ENCODE measurements around the gene CRADD.
"Not testable (repeated sequence)": the region's sequence is repeated elsewhere in the genome, so short reads cannot be mapped to it uniquely, and the experiment has no call there.

CRADD gene

DNA sequence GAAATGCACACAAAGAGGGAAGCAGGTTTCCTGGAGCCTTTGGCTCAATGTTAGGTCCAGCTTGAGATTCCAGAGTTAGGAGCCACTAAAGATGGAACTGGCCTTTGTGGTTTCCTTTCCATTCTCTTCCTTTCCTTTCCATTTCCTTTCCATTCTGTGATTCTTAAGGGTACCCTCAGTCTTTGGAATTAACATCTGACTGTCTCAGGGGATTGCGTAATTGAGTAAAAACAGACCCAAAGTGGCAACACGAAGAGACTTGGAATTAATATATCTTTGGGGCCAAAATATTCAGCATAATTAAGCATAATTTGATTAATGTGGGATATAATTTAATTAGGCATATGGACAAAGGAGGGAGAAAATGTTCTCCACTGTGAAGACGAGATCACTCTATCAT is 205.6 kb downstream of the CRADD start:
- no peak for DNase-seq

DNA sequence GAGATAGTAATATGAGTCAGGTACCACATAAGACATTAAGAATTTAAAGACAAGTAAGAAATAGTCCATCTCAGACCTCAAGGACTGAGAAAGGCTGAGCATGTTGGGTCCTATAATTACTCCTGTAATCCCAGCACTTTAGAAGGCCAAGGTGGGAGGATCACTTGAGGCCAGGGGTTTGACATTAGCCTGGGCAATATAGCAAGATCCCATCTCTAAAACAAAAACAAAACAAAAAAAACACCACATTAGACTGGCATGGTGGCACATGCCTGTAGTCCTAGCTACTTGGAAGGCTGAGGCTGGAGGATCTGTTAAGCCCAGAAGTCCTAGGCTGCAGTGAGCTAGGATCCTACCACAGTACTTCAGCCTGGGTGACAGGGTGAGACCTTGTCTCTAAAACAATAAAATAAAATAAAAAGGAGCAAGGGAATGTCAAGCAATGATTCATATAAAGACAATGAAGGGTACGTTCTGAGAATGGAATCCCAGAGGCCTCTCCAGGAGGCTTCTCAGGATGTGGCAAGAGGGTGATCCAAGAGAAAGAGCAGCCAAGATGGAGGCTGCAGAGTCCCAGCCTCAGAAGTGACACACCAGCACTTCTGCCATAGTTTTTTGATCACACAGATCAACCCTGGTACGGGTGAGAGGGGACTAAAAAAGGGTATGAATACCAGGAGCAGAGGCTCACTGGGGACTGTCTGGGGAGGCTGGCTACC is 206.4 kb downstream of the CRADD start:
- DNase-seq, result no peak

DNA sequence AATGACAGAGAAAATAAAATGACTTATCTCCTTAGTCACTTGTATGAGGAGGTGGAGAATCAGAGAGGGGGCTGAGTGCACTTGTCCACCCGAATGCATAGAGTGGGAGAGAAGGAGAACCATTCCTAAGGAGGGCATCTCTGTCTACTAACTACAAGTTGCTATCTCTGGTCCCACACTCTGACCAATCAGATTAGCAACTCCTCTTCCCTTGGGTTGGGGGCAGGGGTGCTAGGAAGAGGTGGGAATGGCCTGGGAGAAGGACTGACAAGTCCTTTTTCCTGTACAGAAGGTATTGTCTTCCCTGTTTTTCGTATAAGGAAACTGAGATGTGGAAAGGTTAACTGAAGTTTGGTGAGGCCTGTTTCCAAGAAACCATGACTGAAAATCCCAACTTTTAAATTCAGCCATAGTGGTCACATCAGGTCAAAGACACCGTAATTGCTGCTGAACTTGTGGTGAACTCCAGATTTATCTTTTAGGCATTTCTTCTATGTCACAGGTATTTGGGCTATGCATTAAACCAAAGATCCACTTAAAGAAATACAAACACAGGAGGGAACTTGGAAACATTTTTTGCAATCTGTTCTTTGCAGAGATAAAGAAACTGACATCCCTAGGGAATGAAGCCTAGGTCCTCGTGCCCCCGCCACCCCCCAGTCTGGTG is 207.8 kb downstream of the CRADD start:
- DNase-seq, result no peak

DNA sequence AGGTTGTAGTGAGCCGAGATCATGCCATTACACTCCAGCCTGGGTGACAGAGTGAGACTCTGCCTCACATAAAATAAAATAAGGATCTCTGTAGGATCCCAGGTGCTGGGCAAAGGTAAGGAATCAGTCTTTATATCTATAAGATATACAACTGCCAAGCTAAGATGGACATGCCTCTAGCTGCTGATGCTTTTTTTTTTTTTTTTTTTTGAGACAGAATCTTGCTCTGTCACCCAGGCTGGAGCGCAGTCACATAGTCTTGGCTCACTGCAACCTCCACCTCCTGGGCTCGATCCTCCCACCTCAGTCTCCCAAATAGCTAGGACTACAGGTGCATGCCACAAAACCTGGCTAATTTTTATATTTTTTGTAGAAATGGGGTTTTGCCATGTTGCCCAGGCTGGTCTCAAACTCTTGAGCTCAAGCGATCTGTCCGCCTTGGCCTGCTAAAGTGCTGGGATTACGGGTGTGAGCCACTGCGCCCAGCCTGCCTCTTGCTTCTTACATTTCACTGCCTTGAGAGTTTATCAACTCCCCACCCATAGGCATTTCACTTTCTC is 208.9 kb downstream of the CRADD start:
- not testable (repeated sequence) for DNase-seq

DNA sequence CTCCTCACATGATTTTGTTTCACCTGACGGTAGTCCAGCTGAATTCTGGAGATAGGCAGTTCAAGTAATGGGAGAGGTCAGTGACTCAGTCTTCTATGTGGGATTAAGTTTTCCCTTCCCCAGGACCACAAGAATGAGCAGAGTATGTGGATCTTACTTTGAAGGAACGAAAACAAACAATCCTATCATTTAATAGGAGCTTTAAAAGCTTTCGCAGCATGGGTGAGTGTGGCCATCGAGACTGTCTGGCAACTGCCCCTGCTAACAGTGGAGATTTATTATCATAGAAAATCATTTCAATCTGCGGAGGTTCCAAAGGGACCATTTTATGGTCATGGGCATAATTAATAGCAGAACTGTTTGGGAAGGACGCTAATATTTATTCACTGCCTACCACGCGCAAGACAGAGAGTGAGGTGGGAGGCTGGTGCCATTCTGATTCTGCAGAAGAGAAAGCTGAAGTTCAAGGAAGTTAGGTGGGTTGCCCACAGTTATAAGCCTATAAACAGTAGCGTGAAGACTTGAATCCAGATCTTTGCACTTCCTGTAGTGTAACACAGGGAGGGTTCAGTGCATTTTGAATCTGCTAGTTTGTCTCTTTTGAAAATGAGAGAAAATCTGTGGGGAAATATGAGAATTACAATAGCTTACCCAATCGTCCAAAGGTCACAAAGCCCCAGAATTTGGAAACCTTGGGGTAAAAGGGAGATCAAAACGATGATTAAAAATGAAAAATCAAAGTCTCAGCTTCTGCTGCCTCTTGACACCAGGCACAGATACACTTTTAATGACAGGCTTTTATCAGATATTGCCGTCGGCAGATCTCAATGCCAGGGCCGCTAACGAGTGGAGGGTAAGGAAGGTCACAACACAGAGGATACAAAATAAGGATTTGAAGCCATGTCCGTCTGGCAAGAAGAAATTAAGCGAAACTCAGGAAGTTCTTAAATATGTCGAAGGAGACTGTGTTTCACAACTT is 209.6 kb downstream of the CRADD start:
- no peak for DNase-seq

DNA sequence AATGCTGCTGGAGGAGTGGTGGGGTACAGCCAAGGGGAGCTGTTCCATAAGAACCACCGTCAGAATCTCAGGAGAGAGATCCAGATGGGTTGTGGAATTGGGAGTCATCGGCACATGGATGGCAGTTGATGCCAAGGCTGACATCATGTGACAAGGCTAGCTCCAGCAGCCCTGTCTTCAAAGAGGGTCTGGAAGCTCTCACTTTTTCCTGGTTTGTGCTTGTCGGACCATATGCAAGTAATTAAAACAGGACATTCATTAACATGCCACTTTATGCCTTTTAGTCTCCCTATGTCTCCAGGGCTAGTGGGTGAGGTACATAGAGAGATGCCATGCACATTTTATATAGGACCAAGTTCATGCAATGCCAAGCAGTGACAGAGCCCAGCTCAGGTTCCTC is 211.8 kb downstream of the CRADD start:
- no peak for DNase-seq

DNA sequence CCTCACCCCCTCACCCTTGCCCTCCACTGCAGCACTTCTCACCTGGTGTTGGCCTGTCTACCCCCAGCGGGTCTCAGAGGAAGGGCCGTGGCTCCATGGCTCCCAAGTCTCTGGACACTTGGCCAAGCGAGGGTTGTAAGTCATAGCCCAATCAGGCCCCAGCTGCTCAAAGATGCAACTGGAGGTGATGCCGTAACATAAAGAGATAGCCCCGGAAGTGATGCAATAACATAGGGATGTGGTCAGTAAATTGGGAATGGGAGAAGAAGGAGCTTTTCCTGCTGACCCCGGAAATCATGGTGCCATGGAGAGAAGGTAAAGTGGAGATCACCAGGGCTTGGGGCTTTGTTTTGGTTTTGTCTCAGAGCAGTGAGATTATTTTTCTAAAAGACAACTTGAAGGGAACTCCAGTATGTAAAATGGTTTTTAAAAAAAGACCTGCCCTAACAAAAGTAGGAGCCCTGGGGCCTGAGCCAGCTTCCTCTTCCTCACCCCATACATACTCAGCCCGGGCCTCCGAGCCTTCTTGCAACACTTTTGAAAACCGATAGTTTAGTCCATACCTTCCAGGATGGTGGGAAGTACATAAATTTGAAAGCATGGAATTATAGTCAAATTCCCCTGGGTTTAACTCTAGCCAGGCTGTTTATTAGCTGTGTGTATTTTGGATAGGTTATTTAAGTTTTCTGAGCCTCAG is 212.5 kb downstream of the CRADD start:
- no peak for DNase-seq

DNA sequence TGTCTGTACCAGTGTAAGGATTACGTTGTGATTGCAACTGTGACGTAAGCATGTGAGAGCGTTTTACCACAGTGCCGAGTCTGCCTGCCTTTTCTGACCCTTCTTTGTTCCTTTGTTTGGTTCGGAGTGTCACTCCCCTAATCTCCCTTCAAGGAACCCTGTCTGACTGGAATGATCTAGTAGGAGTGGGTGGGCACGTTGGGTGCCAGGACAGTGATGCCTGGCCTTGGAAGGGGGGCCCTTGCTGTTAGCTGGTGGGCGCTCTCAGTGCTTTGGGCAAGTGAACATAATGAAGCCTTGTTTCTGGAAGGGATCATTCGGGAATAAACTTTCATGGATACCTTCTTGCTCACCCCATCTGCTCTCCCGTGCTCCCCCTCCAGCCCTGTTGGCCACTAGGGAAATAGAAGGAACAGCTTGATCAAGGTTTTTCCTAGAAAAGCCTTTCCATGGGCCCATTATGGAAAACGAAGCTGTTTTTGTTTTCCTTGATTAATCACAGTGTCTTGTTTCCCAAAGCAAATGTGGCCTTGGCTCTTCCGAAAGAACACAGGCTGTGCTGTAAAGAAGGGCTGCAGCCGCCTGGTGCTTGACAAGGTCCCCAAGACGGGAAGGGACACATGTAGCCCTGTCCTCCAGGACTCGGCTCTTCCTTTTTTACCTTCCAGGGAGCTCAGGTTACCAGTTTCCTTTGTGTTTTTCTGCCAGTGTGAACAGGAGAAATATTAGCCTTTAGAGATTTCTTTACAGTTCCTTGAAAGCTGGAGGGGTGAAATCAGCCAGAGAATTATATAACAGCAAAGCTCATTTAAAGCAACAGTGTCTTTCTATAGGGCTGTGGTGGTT is 215.5 kb downstream of the CRADD start:
- no peak for DNase-seq

DNA sequence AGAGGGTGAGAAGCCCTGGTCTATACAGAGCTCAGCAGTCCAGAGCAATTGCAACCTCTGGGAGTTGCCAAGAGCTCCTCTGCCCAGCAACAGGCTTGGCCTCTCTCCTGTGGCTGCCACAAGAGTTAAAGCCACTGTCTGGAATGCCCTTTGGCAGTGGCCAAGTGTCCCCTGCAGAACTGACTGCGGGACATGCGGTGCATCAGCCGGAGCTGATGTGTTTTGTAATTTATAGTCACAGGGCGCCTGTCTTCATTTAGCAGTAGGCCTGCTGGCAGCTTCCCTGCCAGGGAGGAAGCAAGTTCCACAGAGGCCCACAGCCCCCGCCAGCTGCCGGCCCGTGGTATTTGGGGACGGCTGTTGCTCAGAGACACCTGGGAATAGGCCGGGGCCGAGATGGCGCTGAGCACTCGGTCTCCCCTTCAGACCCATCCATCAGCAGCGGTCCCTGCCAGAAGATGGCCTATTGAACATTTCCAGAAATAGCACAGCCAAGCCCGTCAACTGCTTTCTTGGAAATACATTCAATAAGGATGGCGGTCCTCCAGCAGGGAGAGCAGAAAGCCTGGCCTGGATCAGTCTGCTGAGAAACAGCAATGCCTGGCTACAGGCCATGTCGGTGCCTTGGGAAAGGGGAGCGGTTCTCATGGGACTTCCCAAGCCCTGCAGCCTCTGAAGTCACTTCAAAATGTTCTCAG is 217.4 kb downstream of the CRADD start:
- no peak for DNase-seq

DNA sequence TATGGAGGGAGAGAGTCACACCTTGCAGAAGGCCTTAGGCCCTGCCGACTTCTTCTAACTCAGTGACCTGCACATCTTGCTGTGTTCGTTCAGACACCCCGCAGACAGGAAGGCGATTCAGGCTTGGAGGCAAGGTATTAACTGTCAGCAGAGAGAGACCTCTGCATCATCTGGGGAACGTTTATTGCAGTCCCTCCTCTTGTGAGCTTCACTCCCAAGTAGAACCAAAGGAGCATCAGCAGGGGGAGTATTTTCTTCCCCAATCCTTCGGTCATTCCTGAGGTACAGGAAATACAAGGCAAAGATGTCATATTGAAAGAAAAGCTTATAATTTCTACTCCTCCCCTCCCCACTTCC is 217.9 kb downstream of the CRADD start:
- DNase-seq, result no peak

DNA sequence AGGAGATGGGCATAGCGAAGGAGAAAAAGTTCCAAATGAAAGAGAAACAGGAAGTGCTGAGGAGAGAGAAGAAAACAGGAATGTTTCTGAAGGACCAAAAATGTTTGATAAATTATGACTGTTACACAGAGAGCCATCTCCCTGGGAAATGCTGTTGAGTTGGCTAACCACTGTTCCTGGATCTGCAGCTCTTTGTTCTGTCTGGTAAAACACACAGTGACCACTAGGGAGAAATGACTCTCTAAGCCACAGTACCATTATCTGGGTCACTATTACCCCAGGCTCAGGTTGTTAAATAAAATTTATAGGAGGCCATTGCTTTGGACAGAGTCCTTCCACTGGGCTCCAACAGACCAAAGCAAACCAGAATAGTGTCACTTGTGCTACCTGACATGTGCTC is 219.3 kb downstream of the CRADD start:
- no peak for DNase-seq

DNA sequence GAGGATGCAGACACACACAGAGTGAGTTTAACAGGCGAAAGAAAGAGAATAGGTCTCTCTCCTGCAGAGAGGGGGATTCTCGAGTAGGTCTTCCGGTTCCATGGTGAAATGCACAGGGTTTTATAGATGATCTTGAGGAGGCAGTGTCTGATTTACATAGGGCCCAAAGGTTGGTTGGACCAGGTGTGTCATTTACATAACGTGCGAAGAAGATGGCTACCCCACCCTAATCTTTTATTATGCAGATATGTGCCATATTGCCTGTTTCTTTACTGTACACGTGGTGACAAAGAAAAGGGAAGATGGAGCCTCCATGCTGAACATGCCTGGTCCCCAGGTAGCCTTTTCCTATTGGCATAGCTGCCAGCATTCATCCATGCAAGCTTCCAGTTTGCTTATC is 219.8 kb downstream of the CRADD start:
- no peak for DNase-seq

DNA sequence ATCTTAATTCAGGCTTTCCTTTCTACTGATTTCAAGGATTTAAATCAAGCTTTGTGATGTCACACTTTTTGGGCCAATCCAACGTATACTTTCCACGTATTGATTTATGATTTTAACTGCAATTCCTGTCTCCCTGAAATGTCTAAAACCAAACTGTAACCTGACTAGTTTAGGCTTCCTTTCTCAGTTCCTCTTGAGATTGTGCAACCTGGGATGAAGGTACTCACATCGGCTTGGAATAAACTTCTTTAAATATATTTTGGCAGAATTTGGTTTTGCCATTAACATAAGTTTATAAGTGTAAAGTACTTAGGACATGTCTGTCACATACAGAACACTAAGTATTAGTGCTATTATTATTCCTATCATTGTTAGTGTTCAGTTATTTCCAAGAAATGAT is 224.6 kb downstream of the CRADD start:
- DNase-seq, result no peak

DNA sequence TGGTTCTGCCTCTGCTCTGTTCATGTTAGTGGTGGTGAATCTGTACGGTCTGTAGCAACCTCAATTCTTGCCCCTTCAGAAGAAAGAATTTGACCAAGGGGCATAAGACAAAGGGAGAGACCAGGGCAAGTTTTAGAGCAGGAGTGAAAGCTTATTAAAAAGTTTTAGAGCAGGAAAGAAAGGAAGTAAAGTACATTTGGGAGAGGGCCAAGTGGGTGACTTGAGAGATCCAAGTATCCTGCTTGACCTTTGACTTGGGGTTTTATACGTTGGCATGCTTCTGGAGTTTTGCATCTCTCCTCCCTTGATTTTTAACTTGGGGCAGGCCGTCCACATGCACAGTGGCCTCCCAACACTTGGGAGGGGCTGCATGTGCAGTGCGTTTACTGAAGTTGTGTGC is 225.0 kb downstream of the CRADD start:
- DNase-seq, result no peak

DNA sequence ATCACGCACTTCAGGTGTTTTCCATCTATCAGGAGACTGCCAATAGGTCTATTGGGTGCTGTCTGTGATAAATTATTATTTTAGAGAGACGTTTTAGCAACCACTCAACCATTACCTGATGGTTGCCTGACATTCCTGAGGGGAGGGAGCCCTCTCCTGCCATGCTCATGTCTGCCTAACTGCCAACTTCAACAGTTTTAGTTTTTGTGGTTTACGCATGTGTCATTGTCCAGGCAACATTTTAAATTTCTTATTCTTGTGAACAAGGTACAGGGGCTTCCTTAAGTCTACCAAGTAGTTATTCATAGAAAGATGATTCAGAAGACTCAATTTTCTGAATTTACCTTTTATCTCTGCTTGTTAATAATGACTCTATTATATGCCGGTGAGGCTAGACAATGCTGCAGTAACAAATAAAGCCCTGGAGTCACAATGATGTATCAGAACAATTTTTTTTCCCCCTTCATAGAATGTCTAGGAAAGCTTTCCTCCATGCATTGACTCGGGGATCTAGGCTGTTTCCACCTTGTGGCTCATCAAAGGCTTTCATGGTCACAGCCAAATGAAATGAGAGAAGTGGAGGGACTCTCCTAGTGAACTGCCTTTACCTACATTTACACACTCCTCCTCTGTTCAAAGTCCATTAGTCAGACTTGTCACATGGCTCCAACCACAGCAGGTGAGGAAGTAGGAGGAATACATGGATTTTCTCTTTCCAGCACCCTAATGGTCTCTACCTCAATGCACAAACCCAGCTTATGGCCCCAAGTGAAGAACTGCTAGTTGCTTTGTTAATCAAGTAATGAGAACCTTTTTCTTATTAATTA is 225.8 kb downstream of the CRADD start:
- DNase-seq, result no peak

DNA sequence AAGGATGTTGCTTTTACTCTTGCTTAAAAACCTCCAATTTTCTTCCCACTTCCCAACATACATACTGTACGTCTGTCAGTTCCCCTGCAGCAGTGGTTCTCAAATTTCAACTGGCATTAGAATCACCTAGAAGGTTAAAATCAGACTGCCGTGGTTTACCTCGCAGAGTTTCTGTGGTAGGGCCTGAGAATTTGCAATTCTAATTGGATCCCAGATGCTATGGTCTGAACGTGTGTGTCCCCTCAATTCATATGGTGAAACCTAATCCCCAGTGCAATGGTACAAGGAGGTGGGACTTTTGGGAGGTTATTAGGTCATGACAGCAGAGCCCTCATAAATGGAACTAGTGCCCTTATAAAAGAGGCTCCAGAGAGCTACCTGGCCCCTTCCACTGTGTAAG is 226.9 kb downstream of the CRADD start:
- DNase-seq, result no peak

DNA sequence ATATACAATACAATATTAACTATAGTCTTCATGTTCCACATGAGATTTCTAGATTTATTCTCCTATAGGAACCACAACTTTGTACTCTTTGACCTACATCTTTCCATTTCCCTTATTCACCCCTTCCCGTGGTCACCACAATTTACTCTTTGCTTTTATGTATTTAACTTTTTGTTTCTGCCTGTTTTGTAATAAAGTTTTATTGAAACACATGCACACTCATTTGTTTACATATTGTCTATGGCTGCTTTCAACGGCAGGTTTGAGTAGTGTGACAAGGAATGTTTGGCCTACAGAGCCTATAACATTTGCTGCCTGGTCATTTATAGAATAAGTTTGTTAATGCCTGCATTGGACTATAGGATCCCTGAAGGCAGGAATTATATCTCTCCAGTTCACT is 231.1 kb downstream of the CRADD start:
- DNase-seq, result no peak

DNA sequence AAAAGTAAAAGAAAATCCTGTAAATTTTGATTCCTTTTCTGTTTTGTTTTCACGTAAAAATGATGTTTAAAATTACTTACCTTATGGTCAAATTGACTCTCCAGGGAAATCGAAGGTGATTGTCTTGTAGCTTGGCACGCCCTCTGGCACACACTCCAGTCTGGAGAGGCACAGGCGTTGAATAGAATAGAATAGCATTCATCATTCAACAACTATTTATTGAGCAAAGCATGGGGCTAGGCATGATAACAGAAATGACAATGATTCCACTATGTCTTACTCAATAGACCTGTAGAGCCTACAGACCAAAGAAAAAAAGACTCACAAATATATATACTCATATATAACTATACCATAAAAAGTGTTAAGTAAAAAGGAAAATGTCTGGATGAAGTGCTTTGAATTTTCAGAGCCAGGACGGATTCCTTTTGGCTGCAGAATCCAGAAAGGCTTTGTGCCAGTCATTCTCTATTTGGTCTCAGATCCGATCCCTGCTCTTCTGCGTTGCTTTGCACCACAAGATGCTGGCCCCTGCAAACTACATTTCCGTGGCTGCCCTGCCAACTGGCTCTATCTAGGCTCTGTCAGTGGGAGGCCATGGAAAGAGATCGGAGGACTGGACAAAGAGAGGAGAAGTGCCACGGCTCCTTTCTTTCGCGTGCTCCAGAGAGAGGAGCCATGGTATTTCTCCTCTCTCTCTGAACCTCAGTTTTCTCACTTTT is 231.8 kb downstream of the CRADD start:
- DNase-seq, result no peak

DNA sequence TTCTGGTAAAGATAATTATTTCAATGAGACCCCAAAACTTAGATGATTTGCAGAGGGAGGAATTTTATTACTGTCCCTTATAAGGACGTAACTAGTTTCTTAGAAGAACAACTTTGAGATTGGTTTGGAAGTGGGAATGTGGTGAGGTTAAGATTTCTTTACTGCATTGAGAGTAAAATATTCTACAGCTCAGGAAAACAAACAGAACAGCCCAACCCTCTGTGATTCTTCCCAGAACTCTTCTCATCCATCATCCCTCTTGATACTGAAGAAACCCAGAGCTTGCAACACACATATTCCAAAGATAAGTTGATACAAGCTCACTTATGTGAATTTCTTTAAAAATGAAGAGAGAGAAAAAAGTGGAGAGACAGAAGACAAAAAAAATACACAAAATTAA is 234.2 kb downstream of the CRADD start:
- no peak for DNase-seq

Measured in T1000 (cell line).